GM12878 (cell line): ENCODE measurements around the gene CD63. TPM values are rescaled to one million over a fixed set of nuclear protein-coding genes. Genes with fewer than 3 reads are reported as not detected.

Experiments used
- ATAC-seq: fragments of 200-7000 bp; cut with Tn5 transposase; 3 replicates; pipeline ENCODE4 v1.9.1; 2020; ENCODE audit warnings: mild to moderate bottlenecking, moderate library complexity
- BruUV-seq: library from RNA; stranded (reverse); fragments of 400-500 nt; replicated peaks from 2 replicates; lab custom pipeline; 2021; lab: Mats Ljungman, UMichigan
- CTCF ChIA-PET: fragments of 300-600 bp; sonication (Branson Sonifier 250); formaldehyde crosslinking; extraction: SDS; loops from one replicate; lab custom pipeline; 2021; ENCODE audit warnings: inconsistent platforms; lab: Yijun Ruan, JAX
- POLR2A ChIA-PET: fragments of 350-600 bp; formaldehyde crosslinking; extraction: SDS; loops from one replicate; lab custom pipeline; 2021; ENCODE audit warnings: inconsistent platforms; lab: Charles Lee
- RAD21 ChIA-PET: fragments of 300-600 bp; sonication (Branson Sonifier 250); formaldehyde crosslinking; loops from one replicate; lab custom pipeline; 2023; ENCODE audit warnings: antibody characterized with exemption; ENCODE audit not compliant: unreplicated experiment; lab: Charles Lee
- SMC1A ChIA-PET: fragments of 300-600 bp; sonication (Branson Sonifier 250); formaldehyde crosslinking; loops from one replicate; lab custom pipeline; 2023; ENCODE audit not compliant: unreplicated experiment, uncharacterized antibody; lab: Charles Lee
- DNase-seq: peaks from one replicate; pipeline ENCODE4 v3.0.0-alpha.2; 2011; ENCODE audit warnings: low read depth, low spot score
- FAIRE-seq: peaks from 3 replicates; lab custom pipeline; 2011; peaks lifted over from hg19 to GRCh38; lab: Jason Lieb, UNC
- H2AFZ ChIP-seq: 2 replicates; pipeline ENCODE4 v1.6.0; 2011; ENCODE audit warnings: low read depth, low read length, control low read depth; ENCODE audit not compliant: control insufficient read depth
- H3K27ac ChIP-seq: 2 replicates; pipeline ENCODE4 v1.5.1; 2011; ENCODE audit warnings: control low read depth; ENCODE audit not compliant: control insufficient read depth, insufficient read depth
- H3K27me3 ChIP-seq, 2 experiments: replicated peaks in 1 of 2; 2 replicates each; pipeline versions ENCODE4 v1.6.0 to v1.6.1; 2011; ENCODE audit warnings: low read length in 1 of 2; ENCODE audit not compliant: control insufficient read depth in 2 of 2, insufficient read depth in 2 of 2
- H3K36me3 ChIP-seq, 2 experiments: 2 replicates each; pipeline ENCODE4 v1.5.1; 2011; ENCODE audit warnings: low read length in 1 of 2; ENCODE audit not compliant: control insufficient read depth in 2 of 2, insufficient read depth in 2 of 2
- H3K4me1 ChIP-seq: 2 replicates; pipeline ENCODE4 v1.6.1; 2011; ENCODE audit warnings: mild to moderate bottlenecking, low read length, moderate library complexity, mixed read lengths; ENCODE audit not compliant: control insufficient read depth, insufficient read depth
- H3K4me2 ChIP-seq: 2 replicates; pipeline ENCODE4 v1.6.0; 2011; ENCODE audit warnings: control low read depth; ENCODE audit not compliant: control insufficient read depth, insufficient read depth
- H3K4me3 ChIP-seq: fragments of 200-600 bp; sonication (generic); 2 replicates; pipeline ENCODE4 v1.5.1; 2016
- H3K79me2 ChIP-seq: 2 replicates; pipeline ENCODE4 v1.6.0; 2011; ENCODE audit warnings: low read length; ENCODE audit not compliant: control insufficient read depth, insufficient read depth
- H3K9ac ChIP-seq: 2 replicates; pipeline ENCODE4 v1.8.0; 2011; ENCODE audit warnings: low read length, control low read depth, mixed read lengths; ENCODE audit not compliant: control insufficient read depth, insufficient read depth
- H3K9me3 ChIP-seq: replicated peaks from 3 replicates; pipeline ENCODE4 v1.5.1; 2011; ENCODE audit warnings: mild to moderate bottlenecking, low read length; ENCODE audit not compliant: control insufficient read depth, insufficient read depth
- H4K20me1 ChIP-seq: 2 replicates; pipeline ENCODE4 v1.6.0; 2011; ENCODE audit not compliant: control insufficient read depth, insufficient read depth
- EGR1 ChIP-seq, 2 experiments: IDR thresholded peaks; 1 replicate in 1 of 2; 2 replicates in 1 of 2; pipeline ENCODE4 v1.6.1; 2011 to 2012; ENCODE audit warnings: low read depth in 2 of 2, low read length in 2 of 2, borderline replicate concordance in 1 of 2, mild to moderate bottlenecking in 1 of 2, moderate library complexity in 1 of 2
- HDGF ChIP-seq: fragments of 450-650 bp; IDR thresholded peaks from 2 replicates; pipeline ENCODE4 v1.6.1; 2016; ENCODE audit warnings: antibody characterized with exemption
- MTA3 ChIP-seq: IDR thresholded peaks from 2 replicates; pipeline ENCODE4 v1.6.1; 2012; ENCODE audit warnings: low read length, inconsistent platforms, borderline replicate concordance
- MXI1 ChIP-seq: fragments of 150-350 bp; IDR thresholded peaks from 2 replicates; pipeline ENCODE4 v1.6.1; 2011; ENCODE audit warnings: low read depth, mild to moderate bottlenecking, inconsistent platforms, low read length, improper control_type of control experiment
- MYB ChIP-seq: fragments of 150-350 bp; IDR thresholded peaks from 2 replicates; pipeline ENCODE4 v1.6.1; 2014; ENCODE audit warnings: mild to moderate bottlenecking, low read depth, low read length, borderline replicate concordance
- NFIC ChIP-seq: IDR thresholded peaks from 2 replicates; pipeline ENCODE4 v1.6.1; 2012; ENCODE audit warnings: low read depth, mild to moderate bottlenecking, inconsistent platforms, low read length, moderate library complexity
- NR2F1 ChIP-seq: fragments of 450-650 bp; conservative IDR thresholded peaks from 2 replicates; pipeline ENCODE4 v1.6.1; 2017; ENCODE audit warnings: mild to moderate bottlenecking
- PML ChIP-seq: IDR thresholded peaks from 2 replicates; pipeline ENCODE4 v1.6.1; 2012; ENCODE audit warnings: low read length, inconsistent platforms
- POLR2AphosphoS5 ChIP-seq: IDR thresholded peaks from 2 replicates; pipeline ENCODE4 v1.6.1; 2011; ENCODE audit warnings: mild to moderate bottlenecking, low read length, inconsistent platforms
- POU2F2 ChIP-seq: IDR thresholded peaks from 3 replicates; pipeline ENCODE4 v1.6.1; 2011; ENCODE audit warnings: low read depth, mild to moderate bottlenecking, low read length, borderline replicate concordance
- SMAD1 ChIP-seq: fragments of 450-650 bp; IDR thresholded peaks from 2 replicates; pipeline ENCODE4 v1.6.1; 2018; ENCODE audit warnings: mild to moderate bottlenecking, low read depth; ENCODE audit not compliant: partially characterized antibody
- ZNF217 ChIP-seq: fragments of 450-650 bp; IDR thresholded peaks from 2 replicates; pipeline ENCODE4 v1.6.1; 2017; ENCODE audit warnings: antibody characterized with exemption, mild to moderate bottlenecking
- ZNF24 ChIP-seq: fragments of 450-650 bp; IDR thresholded peaks from 2 replicates; pipeline ENCODE4 v1.6.1; 2017; ENCODE audit warnings: antibody characterized with exemption, mild to moderate bottlenecking
- ZNF274 ChIP-seq: IDR thresholded peaks from one replicate; pipeline ENCODE4 v1.8.0; 2011; ENCODE audit not compliant: insufficient read length, insufficient read depth
- WGBS: methylation state at CpG from one replicate; pipeline ENCODE4 v1.1.6; 2016; ENCODE audit warnings: low lambda C conversion rate; ENCODE audit not compliant: insufficient replicate concordance, insufficient coverage; ENCODE audit errors: missing lambda C conversion rate; 5-methylcytosine and 5-hydroxymethylcytosine counted together
- in situ Hi-C: fragments of 300-500 bp; cut with MboI; formaldehyde crosslinking; loops from 9 replicates; pipeline ENCODE4 v1.14.3; 2018; ENCODE audit warnings: mixed read lengths
- intact Hi-C: fragments of 100-400 bp; cut with micrococcal nuclease; formaldehyde crosslinking; loops from one replicate; pipeline ENCODE4 v1.14.2; 2022; ENCODE audit not compliant: unreplicated experiment
- polyA plus RNA-seq, 11 experiments: library from polyadenylated mRNA; depleted of rRNA in 4 of 11; unstranded in 6 of 11; stranded (reverse) in 5 of 11; fragments of >200 nt; fragmentation: Nextera tagmentation in 4 of 11; fragmentation: Illumina TruSeq in 1 of 11; extraction: Ambion mirVana in 4 of 11; extraction: Trizol in 1 of 11; gene quantifications; 1 replicate in 1 of 11; 2 replicates in 10 of 11; pipeline versions ENCODE4 v1.2.1 to v1.2.3, GENCODE V29; 2011 to 2016; ENCODE audit warnings: inconsistent platforms in 2 of 11, missing spikeins in 2 of 11, low read depth in 1 of 11
- total RNA-seq, 4 experiments: library from RNA; depleted of rRNA in 3 of 4; stranded (reverse); fragments of >200 nt in 3 of 4; fragmentation: Illumina TruSeq in 1 of 4; extraction: Trizol in 1 of 4; gene quantifications; 2 replicates each; pipeline versions ENCODE4 v1.2.1 to v1.2.3, GENCODE V29; 2013 to 2021
- TF ChIP-seq, protein P1 (sequence below): fragments of 450-650 bp; IDR thresholded peaks from 2 replicates; pipeline ENCODE4 v1.6.1; 2016; ENCODE audit warnings: mild to moderate bottlenecking, moderate library complexity, borderline replicate concordance
- TF ChIP-seq, protein P2 (sequence below): fragments of 450-650 bp; IDR thresholded peaks from 2 replicates; pipeline ENCODE4 v1.6.1; 2017; ENCODE audit warnings: mild to moderate bottlenecking, moderate library complexity

CD63 gene
- total and polyA plus RNA-seq, 10 of the 15 experiments (the other 5 are each of a cell fraction or from before 2014, with no cell fraction given) = 147 to 220 (median 183) TPM

DNA sequence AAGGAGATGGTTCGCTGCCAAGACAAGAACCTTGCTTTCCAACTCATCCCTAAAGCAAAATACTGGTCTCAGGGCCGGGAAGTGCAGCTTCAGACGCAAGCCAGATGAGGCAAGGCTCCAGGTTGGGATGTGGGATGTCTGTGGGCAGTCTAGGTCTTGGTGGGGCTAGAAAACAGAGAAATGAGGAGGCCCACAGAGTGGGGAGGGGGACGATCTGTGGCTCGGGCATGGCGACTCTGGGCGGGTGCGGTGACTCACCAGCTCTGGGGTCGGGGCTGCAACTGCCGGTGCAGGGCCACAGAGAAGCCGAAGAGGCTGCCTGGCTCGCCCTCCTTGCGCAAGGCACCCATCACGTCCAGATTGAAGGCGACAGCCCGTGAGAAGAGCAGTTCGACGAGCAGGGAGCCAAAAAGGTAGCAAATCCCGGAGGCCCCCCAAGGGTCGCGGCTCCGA is 21.6 kb downstream of the CD63 start:
- BruUV-seq = no TSS peak
- Histone ChIP-seq H3K4me1 (peaks cover 6% of the 10 kb centered on the region; the same call in 1 of the 2 replicates), H3K4me3 (no peak overlapping the region), H3K4me2 (peak overlapping the region; percentile 51; the same call in 1 of the 2 replicates), H3K27ac (no peak overlapping the region), H2AFZ (no peak overlapping the region), H3K36me3 (no peaks in the 10 kb centered on the region), H3K79me2 (no peaks in the 10 kb centered on the region), H3K9ac (no peak overlapping the region), H3K27me3 (peaks cover 0 to 5% of the 10 kb centered on the region in 2 experiments; a peak in 2 of 4 replicates), H4K20me1 (no peaks in the 10 kb centered on the region), H3K9me3 (no peaks in the 10 kb centered on the region)
- ATAC-seq = 0 out of 3 replicates have a peak, but pooled peaks have one; percentile 12
- in situ Hi-C loops (no loop called here), intact Hi-C loops (no loop called here)
- no peak for FAIRE-seq
- no peak for DNase-seq
- ChIA-PET CTCF (interaction anchor here (1.3 to 2.7 kb wide), 3 partner anchors 8 to 51 kb away, joined by 3 to 13 read pairs (median 7); partner anchors contain the start of gene BLOC1S1), SMC1A (interaction anchor here (2.5 kb wide), 1 partner anchor 50 kb away, joined by 9 read pairs; no protein-coding TSS in a partner anchor), RAD21 (no interaction called here), POLR2A (interaction anchor here (0.6 kb wide), 1 partner anchor 22 kb away, joined by 3 read pairs; the partner anchor contains the start of gene CD63)
- WGBS = 28% methylated on average over 22 of the region's 22 CpGs
- TF ChIP-seq MTA3 (no peak), HDGF (no peak), POU2F2 (no peak), PML (no peak), ZNF274 (no peak), ZNF24 (no peak), EGR1 (IDR thresholded peaks at IDR 0.05; ENCODE audit: borderline replicate concordance in 1 of 2, low read depth in 2 of 2, low read length in 2 of 2) (no peak), NFIC (no peak), POLR2AphosphoS5 (no peak), NR2F1 (no peak), ZNF217 (no peak), MYB (no peak), MXI1 (no peak), SMAD1 (no peak)
- TF ChIP-seq, protein P1, sequence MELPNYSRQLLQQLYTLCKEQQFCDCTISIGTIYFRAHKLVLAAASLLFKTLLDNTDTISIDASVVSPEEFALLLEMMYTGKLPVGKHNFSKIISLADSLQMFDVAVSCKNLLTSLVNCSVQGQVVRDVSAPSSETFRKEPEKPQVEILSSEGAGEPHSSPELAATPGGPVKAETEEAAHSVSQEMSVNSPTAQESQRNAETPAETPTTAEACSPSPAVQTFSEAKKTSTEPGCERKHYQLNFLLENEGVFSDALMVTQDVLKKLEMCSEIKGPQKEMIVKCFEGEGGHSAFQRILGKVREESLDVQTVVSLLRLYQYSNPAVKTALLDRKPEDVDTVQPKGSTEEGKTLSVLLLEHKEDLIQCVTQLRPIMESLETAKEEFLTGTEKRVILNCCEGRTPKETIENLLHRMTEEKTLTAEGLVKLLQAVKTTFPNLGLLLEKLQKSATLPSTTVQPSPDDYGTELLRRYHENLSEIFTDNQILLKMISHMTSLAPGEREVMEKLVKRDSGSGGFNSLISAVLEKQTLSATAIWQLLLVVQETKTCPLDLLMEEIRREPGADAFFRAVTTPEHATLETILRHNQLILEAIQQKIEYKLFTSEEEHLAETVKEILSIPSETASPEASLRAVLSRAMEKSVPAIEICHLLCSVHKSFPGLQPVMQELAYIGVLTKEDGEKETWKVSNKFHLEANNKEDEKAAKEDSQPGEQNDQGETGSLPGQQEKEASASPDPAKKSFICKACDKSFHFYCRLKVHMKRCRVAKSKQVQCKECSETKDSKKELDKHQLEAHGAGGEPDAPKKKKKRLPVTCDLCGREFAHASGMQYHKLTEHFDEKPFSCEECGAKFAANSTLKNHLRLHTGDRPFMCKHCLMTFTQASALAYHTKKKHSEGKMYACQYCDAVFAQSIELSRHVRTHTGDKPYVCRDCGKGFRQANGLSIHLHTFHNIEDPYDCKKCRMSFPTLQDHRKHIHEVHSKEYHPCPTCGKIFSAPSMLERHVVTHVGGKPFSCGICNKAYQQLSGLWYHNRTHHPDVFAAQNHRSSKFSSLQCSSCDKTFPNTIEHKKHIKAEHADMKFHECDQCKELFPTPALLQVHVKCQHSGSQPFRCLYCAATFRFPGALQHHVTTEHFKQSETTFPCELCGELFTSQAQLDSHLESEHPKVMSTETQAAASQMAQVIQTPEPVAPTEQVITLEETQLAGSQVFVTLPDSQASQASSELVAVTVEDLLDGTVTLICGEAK = no peak
- TF ChIP-seq, protein P2, sequence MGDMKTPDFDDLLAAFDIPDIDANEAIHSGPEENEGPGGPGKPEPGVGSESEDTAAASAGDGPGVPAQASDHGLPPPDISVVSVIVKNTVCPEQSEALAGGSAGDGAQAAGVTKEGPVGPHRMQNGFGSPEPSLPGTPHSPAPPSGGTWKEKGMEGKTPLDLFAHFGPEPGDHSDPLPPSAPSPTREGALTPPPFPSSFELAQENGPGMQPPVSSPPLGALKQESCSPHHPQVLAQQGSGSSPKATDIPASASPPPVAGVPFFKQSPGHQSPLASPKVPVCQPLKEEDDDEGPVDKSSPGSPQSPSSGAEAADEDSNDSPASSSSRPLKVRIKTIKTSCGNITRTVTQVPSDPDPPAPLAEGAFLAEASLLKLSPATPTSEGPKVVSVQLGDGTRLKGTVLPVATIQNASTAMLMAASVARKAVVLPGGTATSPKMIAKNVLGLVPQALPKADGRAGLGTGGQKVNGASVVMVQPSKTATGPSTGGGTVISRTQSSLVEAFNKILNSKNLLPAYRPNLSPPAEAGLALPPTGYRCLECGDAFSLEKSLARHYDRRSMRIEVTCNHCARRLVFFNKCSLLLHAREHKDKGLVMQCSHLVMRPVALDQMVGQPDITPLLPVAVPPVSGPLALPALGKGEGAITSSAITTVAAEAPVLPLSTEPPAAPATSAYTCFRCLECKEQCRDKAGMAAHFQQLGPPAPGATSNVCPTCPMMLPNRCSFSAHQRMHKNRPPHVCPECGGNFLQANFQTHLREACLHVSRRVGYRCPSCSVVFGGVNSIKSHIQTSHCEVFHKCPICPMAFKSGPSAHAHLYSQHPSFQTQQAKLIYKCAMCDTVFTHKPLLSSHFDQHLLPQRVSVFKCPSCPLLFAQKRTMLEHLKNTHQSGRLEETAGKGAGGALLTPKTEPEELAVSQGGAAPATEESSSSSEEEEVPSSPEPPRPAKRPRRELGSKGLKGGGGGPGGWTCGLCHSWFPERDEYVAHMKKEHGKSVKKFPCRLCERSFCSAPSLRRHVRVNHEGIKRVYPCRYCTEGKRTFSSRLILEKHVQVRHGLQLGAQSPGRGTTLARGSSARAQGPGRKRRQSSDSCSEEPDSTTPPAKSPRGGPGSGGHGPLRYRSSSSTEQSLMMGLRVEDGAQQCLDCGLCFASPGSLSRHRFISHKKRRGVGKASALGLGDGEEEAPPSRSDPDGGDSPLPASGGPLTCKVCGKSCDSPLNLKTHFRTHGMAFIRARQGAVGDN = no peak
